GM23338 (cell line): ENCODE results near the gene DHRS2. TPM values are rescaled to one million over a fixed set of nuclear protein-coding genes. Genes with fewer than 3 reads are reported as not detected.
"Not testable (repeated sequence)": the region's sequence is repeated elsewhere in the genome, so short reads cannot be mapped to it uniquely, and the experiment has no call there.

Source experiments
- ATAC-seq: fragments of 200-7000 bp; cut with Tn5 transposase; 3 replicates; pipeline ENCODE4 v1.9.1; 2020
- DNase-seq: peaks from one replicate; pipeline ENCODE4 v3.0.0-alpha.2; 2015; ENCODE audit warnings: low spot score
- H2AFZ ChIP-seq: fragments of 200-600 bp; sonication (generic); 2 replicates; pipeline ENCODE4 v1.8.0; 2016; ENCODE audit warnings: antibody characterized with exemption, mild to moderate bottlenecking, moderate library complexity
- H3F3A ChIP-seq: fragments of 200-600 bp; sonication (generic); replicated peaks from 2 replicates; pipeline ENCODE4 v1.8.0; 2017; ENCODE audit warnings: antibody characterized with exemption, mixed run types, low read depth
- H3K27ac ChIP-seq: fragments of 200-600 bp; sonication (generic); 2 replicates; pipeline ENCODE4 v1.6.1; 2016; ENCODE audit warnings: low read depth
- H3K27me3 ChIP-seq: fragments of 200-600 bp; sonication (generic); 2 replicates; pipeline ENCODE4 v1.8.0; 2016; ENCODE audit warnings: mild to moderate bottlenecking, mixed run types, moderate library complexity; ENCODE audit not compliant: insufficient read depth
- H3K36me3 ChIP-seq: fragments of 200-600 bp; sonication (generic); 2 replicates; pipeline ENCODE4 v1.8.0; 2016; ENCODE audit warnings: mild to moderate bottlenecking; ENCODE audit not compliant: insufficient read depth
- H3K4me1 ChIP-seq: fragments of 200-600 bp; sonication (generic); 2 replicates; pipeline ENCODE4 v1.8.0; 2016; ENCODE audit warnings: mild to moderate bottlenecking, moderate library complexity; ENCODE audit not compliant: insufficient read depth
- H3K4me2 ChIP-seq: fragments of 200-600 bp; sonication (generic); 2 replicates; pipeline ENCODE4 v1.7.1; 2017; ENCODE audit warnings: mixed run types
- H3K4me3 ChIP-seq: fragments of 200-600 bp; sonication (generic); 2 replicates; pipeline ENCODE4 v1.6.1; 2016; ENCODE audit warnings: mixed run types
- H3K79me2 ChIP-seq: fragments of 200-600 bp; sonication (generic); replicated peaks from 2 replicates; pipeline ENCODE4 v1.8.0; 2017; ENCODE audit warnings: mild to moderate bottlenecking; ENCODE audit not compliant: insufficient read depth
- H3K9me2 ChIP-seq: fragments of 200-600 bp; sonication (generic); 2 replicates; pipeline ENCODE4 v1.8.0; 2017; ENCODE audit not compliant: insufficient read depth
- H4K20me1 ChIP-seq: fragments of 200-600 bp; sonication (generic); replicated peaks from 2 replicates; pipeline ENCODE4 v1.8.0; 2017; ENCODE audit warnings: mild to moderate bottlenecking; ENCODE audit not compliant: insufficient read depth
- H3K27ac Mint-ChIP-seq: 2 replicates; pipeline ENCODE4 v1.8.0; 2020; ENCODE audit warnings: inconsistent platforms, mild to moderate bottlenecking, moderate library complexity, mixed read lengths
- H3K27me3 Mint-ChIP-seq: 3 replicates; pipeline ENCODE4 v1.8.0; 2022; ENCODE audit warnings: low read depth, mild to moderate bottlenecking, moderate library complexity, mixed read lengths, inconsistent platforms; ENCODE audit not compliant: insufficient read depth, poor library complexity
- H3K36me3 Mint-ChIP-seq: 3 replicates; pipeline ENCODE4 v1.8.0; 2021; ENCODE audit warnings: low read depth, mild to moderate bottlenecking, inconsistent platforms, moderate library complexity, mixed read lengths
- H3K4me1 Mint-ChIP-seq: 3 replicates; pipeline ENCODE4 v1.8.0; 2020; ENCODE audit warnings: mild to moderate bottlenecking, inconsistent platforms, mixed read lengths
- H3K4me3 Mint-ChIP-seq: 3 replicates; pipeline ENCODE4 v1.8.0; 2021; ENCODE audit warnings: moderate library complexity, mild to moderate bottlenecking, inconsistent platforms, mixed read lengths
- H3K9me3 Mint-ChIP-seq: 3 replicates; pipeline ENCODE4 v1.8.0; 2020; ENCODE audit warnings: moderate library complexity, mild to moderate bottlenecking, inconsistent platforms, mixed read lengths
- EZH2 ChIP-seq: fragments of 200-600 bp; sonication (generic); IDR thresholded peaks from one replicate; pipeline ENCODE4 v1.8.0; 2017; ENCODE audit warnings: antibody characterized with exemption, mild to moderate bottlenecking, low read depth; ENCODE audit not compliant: unreplicated experiment
- ZNF114 ChIP-seq: fragments of 250-450 bp; sonication (Bioruptor Pico); IDR thresholded peaks from 2 replicates; pipeline ENCODE4 v1.5.0; 2020; ENCODE audit warnings: mild to moderate bottlenecking, moderate library complexity
- polyA plus RNA-seq: library from polyadenylated mRNA; unstranded; fragments of >200 nt; fragmentation: Nextera tagmentation; extraction: Ambion mirVana; gene quantifications from 2 replicates; pipeline ENCODE4 v1.2.1, GENCODE V29; 2016
- total RNA-seq: library from RNA; depleted of rRNA; stranded (reverse); fragments of >200 nt; shearing (Covaris generic); gene quantifications from 2 replicates; pipeline ENCODE4 v1.2.3, GENCODE V29; 2014
- TF ChIP-seq, protein P1 (sequence below): fragments of 250-450 bp; sonication (Bioruptor Pico); IDR thresholded peaks from 2 replicates; pipeline ENCODE4 v1.5.0; 2020; ENCODE audit warnings: mild to moderate bottlenecking, moderate library complexity

DHRS2 gene
- total and polyA plus RNA-seq, 2 experiments from 2014 or later: 0.42 to 0.48 TPM

- Histone ChIP-seq H3K27ac (no peak overlapping the region), H3K27me3 (no peaks in the 10 kb centered on the region), H3K4me3 (no peak overlapping the region), H3K4me2 (no peak overlapping the region), H2AFZ (peak overlapping the region; percentile 98; the same call in 1 of the 2 replicates), H3K79me2 (no peaks in the 10 kb centered on the region), H3K36me3 (no peaks in the 10 kb centered on the region), H3K4me1 (peaks cover 4% of the 10 kb centered on the region; the same call in 1 of the 2 replicates), H4K20me1 (no peaks in the 10 kb centered on the region), H3F3A (no peaks in the 10 kb centered on the region), H3K9me2 (no peaks in the 10 kb centered on the region)
- no peak for ATAC-seq
- Mint-ChIP-seq H3K27me3 (peaks cover 9% of the 10 kb centered on the region), H3K27ac (no peak overlapping the region), H3K9me3 (peaks cover 6% of the 10 kb centered on the region; the same call in 2 of the 3 replicates), H3K4me3 (no peak overlapping the region), H3K36me3 (no peaks in the 10 kb centered on the region), H3K4me1 (peaks cover 12% of the 10 kb centered on the region)
- no peak for DNase-seq
- TF ChIP-seq EZH2: no peak
- TF ChIP-seq ZNF114 (CRISPR knock-in tag): no peak
- TF ChIP-seq, protein P1, sequence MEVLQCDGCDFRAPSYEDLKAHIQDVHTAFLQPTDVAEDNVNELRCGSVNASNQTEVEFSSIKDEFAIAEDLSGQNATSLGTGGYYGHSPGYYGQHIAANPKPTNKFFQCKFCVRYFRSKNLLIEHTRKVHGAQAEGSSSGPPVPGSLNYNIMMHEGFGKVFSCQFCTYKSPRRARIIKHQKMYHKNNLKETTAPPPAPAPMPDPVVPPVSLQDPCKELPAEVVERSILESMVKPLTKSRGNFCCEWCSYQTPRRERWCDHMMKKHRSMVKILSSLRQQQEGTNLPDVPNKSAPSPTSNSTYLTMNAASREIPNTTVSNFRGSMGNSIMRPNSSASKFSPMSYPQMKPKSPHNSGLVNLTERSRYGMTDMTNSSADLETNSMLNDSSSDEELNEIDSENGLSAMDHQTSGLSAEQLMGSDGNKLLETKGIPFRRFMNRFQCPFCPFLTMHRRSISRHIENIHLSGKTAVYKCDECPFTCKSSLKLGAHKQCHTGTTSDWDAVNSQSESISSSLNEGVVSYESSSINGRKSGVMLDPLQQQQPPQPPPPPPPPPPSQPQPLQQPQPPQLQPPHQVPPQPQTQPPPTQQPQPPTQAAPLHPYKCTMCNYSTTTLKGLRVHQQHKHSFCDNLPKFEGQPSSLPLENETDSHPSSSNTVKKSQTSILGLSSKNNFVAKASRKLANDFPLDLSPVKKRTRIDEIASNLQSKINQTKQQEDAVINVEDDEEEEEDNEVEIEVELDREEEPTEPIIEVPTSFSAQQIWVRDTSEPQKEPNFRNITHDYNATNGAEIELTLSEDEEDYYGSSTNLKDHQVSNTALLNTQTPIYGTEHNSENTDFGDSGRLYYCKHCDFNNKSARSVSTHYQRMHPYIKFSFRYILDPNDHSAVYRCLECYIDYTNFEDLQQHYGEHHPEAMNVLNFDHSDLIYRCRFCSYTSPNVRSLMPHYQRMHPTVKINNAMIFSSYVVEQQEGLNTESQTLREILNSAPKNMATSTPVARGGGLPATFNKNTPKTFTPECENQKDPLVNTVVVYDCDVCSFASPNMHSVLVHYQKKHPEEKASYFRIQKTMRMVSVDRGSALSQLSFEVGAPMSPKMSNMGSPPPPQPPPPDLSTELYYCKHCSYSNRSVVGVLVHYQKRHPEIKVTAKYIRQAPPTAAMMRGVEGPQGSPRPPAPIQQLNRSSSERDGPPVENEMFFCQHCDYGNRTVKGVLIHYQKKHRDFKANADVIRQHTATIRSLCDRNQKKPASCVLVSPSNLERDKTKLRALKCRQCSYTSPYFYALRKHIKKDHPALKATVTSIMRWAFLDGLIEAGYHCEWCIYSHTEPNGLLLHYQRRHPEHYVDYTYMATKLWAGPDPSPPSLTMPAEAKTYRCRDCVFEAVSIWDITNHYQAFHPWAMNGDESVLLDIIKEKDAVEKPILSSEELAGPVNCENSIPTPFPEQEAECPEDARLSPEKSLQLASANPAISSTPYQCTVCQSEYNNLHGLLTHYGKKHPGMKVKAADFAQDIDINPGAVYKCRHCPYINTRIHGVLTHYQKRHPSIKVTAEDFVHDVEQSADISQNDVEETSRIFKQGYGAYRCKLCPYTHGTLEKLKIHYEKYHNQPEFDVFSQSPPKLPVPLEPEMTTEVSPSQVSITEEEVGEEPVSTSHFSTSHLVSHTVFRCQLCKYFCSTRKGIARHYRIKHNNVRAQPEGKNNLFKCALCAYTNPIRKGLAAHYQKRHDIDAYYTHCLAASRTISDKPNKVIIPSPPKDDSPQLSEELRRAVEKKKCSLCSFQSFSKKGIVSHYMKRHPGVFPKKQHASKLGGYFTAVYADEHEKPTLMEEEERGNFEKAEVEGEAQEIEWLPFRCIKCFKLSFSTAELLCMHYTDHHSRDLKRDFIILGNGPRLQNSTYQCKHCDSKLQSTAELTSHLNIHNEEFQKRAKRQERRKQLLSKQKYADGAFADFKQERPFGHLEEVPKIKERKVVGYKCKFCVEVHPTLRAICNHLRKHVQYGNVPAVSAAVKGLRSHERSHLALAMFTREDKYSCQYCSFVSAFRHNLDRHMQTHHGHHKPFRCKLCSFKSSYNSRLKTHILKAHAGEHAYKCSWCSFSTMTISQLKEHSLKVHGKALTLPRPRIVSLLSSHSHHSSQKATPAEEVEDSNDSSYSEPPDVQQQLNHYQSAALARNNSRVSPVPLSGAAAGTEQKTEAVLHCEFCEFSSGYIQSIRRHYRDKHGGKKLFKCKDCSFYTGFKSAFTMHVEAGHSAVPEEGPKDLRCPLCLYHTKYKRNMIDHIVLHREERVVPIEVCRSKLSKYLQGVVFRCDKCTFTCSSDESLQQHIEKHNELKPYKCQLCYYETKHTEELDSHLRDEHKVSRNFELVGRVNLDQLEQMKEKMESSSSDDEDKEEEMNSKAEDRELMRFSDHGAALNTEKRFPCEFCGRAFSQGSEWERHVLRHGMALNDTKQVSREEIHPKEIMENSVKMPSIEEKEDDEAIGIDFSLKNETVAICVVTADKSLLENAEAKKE (CRISPR knock-in tag): no peak
Measured at GRCh38 chr14:23590198-23590597, 46.0 kb upstream of the DHRS2 start.

GRCh38 chr14:23594191-23594590 is 42.0 kb upstream of the DHRS2 start:
- not testable (repeated sequence) for H3K9me2 ChIP-seq, H3K27ac Mint-ChIP-seq, H2AFZ ChIP-seq, H3K36me3 Mint-ChIP-seq, H3K79me2 ChIP-seq, ATAC-seq, H3K4me3 ChIP-seq, H3K4me2 ChIP-seq, H3K9me3 Mint-ChIP-seq, H3K36me3 ChIP-seq, DNase-seq, H3K27ac ChIP-seq, H3K4me3 Mint-ChIP-seq, H3F3A ChIP-seq, H3K27me3 Mint-ChIP-seq, H4K20me1 ChIP-seq, H3K27me3 ChIP-seq, H3K4me1 Mint-ChIP-seq, H3K4me1 ChIP-seq
